ENCODE data around the gene HERPUD2.

The HERPUD2 gene

GRCh38 chr7:35619863-35620262 is 75.1 kb downstream of the HERPUD2 start:
- no peaks in the 10 kb centered on the region for H4K20me1 ChIP-seq (ENCODE audit: control insufficient read depth, insufficient read depth, low read depth, low read length)
- no peak overlapping the region for H3K27ac ChIP-seq (ENCODE audit: low read depth, low read length)
- no peak overlapping the region for H3K4me2 ChIP-seq (ENCODE audit: low read length)
- TF ChIP-seq, protein P1, sequence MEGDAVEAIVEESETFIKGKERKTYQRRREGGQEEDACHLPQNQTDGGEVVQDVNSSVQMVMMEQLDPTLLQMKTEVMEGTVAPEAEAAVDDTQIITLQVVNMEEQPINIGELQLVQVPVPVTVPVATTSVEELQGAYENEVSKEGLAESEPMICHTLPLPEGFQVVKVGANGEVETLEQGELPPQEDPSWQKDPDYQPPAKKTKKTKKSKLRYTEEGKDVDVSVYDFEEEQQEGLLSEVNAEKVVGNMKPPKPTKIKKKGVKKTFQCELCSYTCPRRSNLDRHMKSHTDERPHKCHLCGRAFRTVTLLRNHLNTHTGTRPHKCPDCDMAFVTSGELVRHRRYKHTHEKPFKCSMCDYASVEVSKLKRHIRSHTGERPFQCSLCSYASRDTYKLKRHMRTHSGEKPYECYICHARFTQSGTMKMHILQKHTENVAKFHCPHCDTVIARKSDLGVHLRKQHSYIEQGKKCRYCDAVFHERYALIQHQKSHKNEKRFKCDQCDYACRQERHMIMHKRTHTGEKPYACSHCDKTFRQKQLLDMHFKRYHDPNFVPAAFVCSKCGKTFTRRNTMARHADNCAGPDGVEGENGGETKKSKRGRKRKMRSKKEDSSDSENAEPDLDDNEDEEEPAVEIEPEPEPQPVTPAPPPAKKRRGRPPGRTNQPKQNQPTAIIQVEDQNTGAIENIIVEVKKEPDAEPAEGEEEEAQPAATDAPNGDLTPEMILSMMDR (IDR thresholded peaks at IDR 0.05; ENCODE audit: low read depth, low read length, poor library complexity, severe bottlenecking), result no peak
- TF ChIP-seq EZH2phosphoT487 (IDR thresholded peaks at IDR 0.05; ENCODE audit: borderline replicate concordance, low read length), result no peak
- H3F3A ChIP-seq (ENCODE audit: control insufficient read depth, insufficient read depth), result no peaks in the 10 kb centered on the region
- no peaks in the 10 kb centered on the region for H3K9me3 ChIP-seq (ENCODE audit: control insufficient read depth, insufficient read depth, low read length)
- no peaks in the 10 kb centered on the region for H3K9me2 ChIP-seq (replicated peaks; ENCODE audit: control insufficient read depth, low read length)
- no peaks in the 10 kb centered on the region for H3K79me2 ChIP-seq (ENCODE audit: control insufficient read depth, low read length)
- peaks cover 18% of the 10 kb centered on the region for H3K27me3 ChIP-seq (ENCODE audit: control insufficient read depth, low read length)
- H3K4me3 ChIP-seq (ENCODE audit: low read length), result no peak overlapping the region
- no peaks in the 10 kb centered on the region for H3K4me1 ChIP-seq (ENCODE audit: control insufficient read depth, low read length)
- no peaks in the 10 kb centered on the region for H3K36me3 ChIP-seq (ENCODE audit: control insufficient read depth, low read length)

DNA sequence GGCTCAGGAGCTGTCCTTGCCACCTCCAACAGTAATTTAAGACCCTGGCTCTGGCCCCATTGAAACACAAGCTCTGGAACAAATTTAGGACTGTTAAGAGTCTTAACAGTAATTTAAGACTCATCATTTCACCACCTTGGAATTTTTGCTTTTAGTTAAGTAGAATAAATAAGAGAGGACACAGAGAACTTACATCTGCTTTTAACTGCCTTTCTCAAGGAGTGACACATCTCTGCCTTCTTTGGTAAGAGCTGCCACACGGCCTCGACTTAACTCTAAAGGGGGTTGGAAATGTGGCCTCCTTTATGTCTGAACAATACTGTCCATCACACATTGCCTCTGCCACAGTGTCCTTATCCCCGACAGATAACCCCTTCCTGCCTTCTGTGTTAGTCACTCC is 77.9 kb downstream of the HERPUD2 start:
- TF ChIP-seq, protein P1 (IDR thresholded peaks at IDR 0.05; ENCODE audit: low read depth, low read length, poor library complexity, severe bottlenecking), result no peak
- H4K20me1 ChIP-seq (ENCODE audit: control insufficient read depth, insufficient read depth, low read depth, low read length), result no peaks in the 10 kb centered on the region

GRCh38 chr7:35613150-35613549 is 81.8 kb downstream of the HERPUD2 start:
- Histone ChIP-seq H3K4me2 (ENCODE audit: low read length) (no peak overlapping the region), H3K36me3 (ENCODE audit: control insufficient read depth, low read length) (no peaks in the 10 kb centered on the region), H3K4me1 (ENCODE audit: control insufficient read depth, low read length) (no peaks in the 10 kb centered on the region), H3K9me2 (replicated peaks; ENCODE audit: control insufficient read depth, low read length) (no peaks in the 10 kb centered on the region), H3K27me3 (ENCODE audit: control insufficient read depth, low read length) (peaks cover 18% of the 10 kb centered on the region), H3K9me3 (ENCODE audit: control insufficient read depth, insufficient read depth, low read length) (no peaks in the 10 kb centered on the region), H4K20me1 (ENCODE audit: control insufficient read depth, insufficient read depth, low read depth, low read length) (no peaks in the 10 kb centered on the region), H3K4me3 (ENCODE audit: low read length) (no peak overlapping the region), H3K79me2 (ENCODE audit: control insufficient read depth, low read length) (no peaks in the 10 kb centered on the region), H3F3A (ENCODE audit: control insufficient read depth, insufficient read depth) (no peaks in the 10 kb centered on the region), H3K27ac (ENCODE audit: low read depth, low read length) (no peak overlapping the region)
- TF ChIP-seq, protein P1 (IDR thresholded peaks at IDR 0.05; ENCODE audit: low read depth, low read length, poor library complexity, severe bottlenecking), result no peak
- no peak for TF ChIP-seq EZH2phosphoT487 (IDR thresholded peaks at IDR 0.05; ENCODE audit: borderline replicate concordance, low read length)

More for the DNA sequence above, 77.9 kb downstream of the HERPUD2 start:
- Histone ChIP-seq H3K79me2 (ENCODE audit: control insufficient read depth, low read length) (no peaks in the 10 kb centered on the region), H3K27me3 (ENCODE audit: control insufficient read depth, low read length) (peaks cover 18% of the 10 kb centered on the region), H3K36me3 (ENCODE audit: control insufficient read depth, low read length) (no peaks in the 10 kb centered on the region), H3K9me3 (ENCODE audit: control insufficient read depth, insufficient read depth, low read length) (no peaks in the 10 kb centered on the region), H3K4me3 (ENCODE audit: low read length) (no peak overlapping the region), H3K4me2 (ENCODE audit: low read length) (no peak overlapping the region), H3K27ac (ENCODE audit: low read depth, low read length) (no peak overlapping the region), H3K9me2 (replicated peaks; ENCODE audit: control insufficient read depth, low read length) (no peaks in the 10 kb centered on the region), H3K4me1 (ENCODE audit: control insufficient read depth, low read length) (no peaks in the 10 kb centered on the region), H3F3A (ENCODE audit: control insufficient read depth, insufficient read depth) (no peaks in the 10 kb centered on the region)

GRCh38 chr7:35605760-35606159 is 89.2 kb downstream of the HERPUD2 start:
- H3K9me2 ChIP-seq (replicated peaks; ENCODE audit: control insufficient read depth, low read length), result no peaks in the 10 kb centered on the region
- TF ChIP-seq, protein P1 (IDR thresholded peaks at IDR 0.05; ENCODE audit: low read depth, low read length, poor library complexity, severe bottlenecking), result no peak
- TF ChIP-seq EZH2phosphoT487 (IDR thresholded peaks at IDR 0.05; ENCODE audit: borderline replicate concordance, low read length), result no peak
- no peaks in the 10 kb centered on the region for H3K9me3 ChIP-seq (ENCODE audit: control insufficient read depth, insufficient read depth, low read length)
- no peaks in the 10 kb centered on the region; the same call in 1 of the 2 replicates for H3K27me3 ChIP-seq (ENCODE audit: control insufficient read depth, low read length)
- H3K36me3 ChIP-seq (ENCODE audit: control insufficient read depth, low read length), result no peaks in the 10 kb centered on the region
- no peak overlapping the region for H3K27ac ChIP-seq (ENCODE audit: low read depth, low read length)
- no peaks in the 10 kb centered on the region for H3K79me2 ChIP-seq (ENCODE audit: control insufficient read depth, low read length)
- H3K4me3 ChIP-seq (ENCODE audit: low read length), result no peak overlapping the region
- H3K4me1 ChIP-seq (ENCODE audit: control insufficient read depth, low read length), result no peaks in the 10 kb centered on the region
- H4K20me1 ChIP-seq (ENCODE audit: control insufficient read depth, insufficient read depth, low read depth, low read length), result no peaks in the 10 kb centered on the region
- H3K4me2 ChIP-seq (ENCODE audit: low read length), result no peak overlapping the region
- no peaks in the 10 kb centered on the region for H3F3A ChIP-seq (ENCODE audit: control insufficient read depth, insufficient read depth)
